ENCODE measurements around the gene KCNN3.

- TF ChIP-seq CTCF (IDR thresholded peaks at IDR 0.05; ENCODE audit: poor library complexity, severe bottlenecking), result no peak
- TF ChIP-seq POLR2AphosphoS5 (IDR thresholded peaks at IDR 0.05), result no peak
These were observed 13.1 kb downstream of the KCNN3 start for GRCh38 chr1:154857022-154857421.
